PC-3 (cell line): ENCODE data around the gene CCDC174. TPM values are rescaled to one million over a fixed set of nuclear protein-coding genes. Genes with fewer than 3 reads are reported as not detected.

Experiments
- ATAC-seq: fragments of 200-7000 bp; cut with Tn5 transposase; 2 replicates; pipeline ENCODE4 v1.9.1; 2020; ENCODE audit warnings: mild to moderate bottlenecking, moderate library complexity
- BruUV-seq: library from RNA; stranded (reverse); fragments of 400-500 nt; replicated peaks from 2 replicates; lab custom pipeline; 2021; lab: Mats Ljungman, UMichigan
- CTCF ChIA-PET: fragments of 300-600 bp; sonication (Branson Sonifier 250); formaldehyde crosslinking; loops from one replicate; lab custom pipeline; 2022; ENCODE audit warnings: antibody characterized with exemption; lab: Charles Lee
- POLR2A ChIA-PET: fragments of 300-600 bp; sonication (Branson Sonifier 250); formaldehyde crosslinking; loops from one replicate; lab custom pipeline; 2022; ENCODE audit warnings: antibody characterized with exemption; ENCODE audit not compliant: unreplicated experiment; lab: Charles Lee
- DNase-seq: peaks from one replicate; pipeline ENCODE4 v3.0.0-alpha.2; 2015
- H2AFZ ChIP-seq: fragments of 300-600 bp; sonication (generic); 2 replicates; pipeline ENCODE4 v1.6.0; 2016; ENCODE audit warnings: antibody characterized with exemption, low read length
- H3F3A ChIP-seq: fragments of 300-600 bp; sonication (generic); one replicate; pipeline ENCODE4 v1.6.0; 2017; ENCODE audit warnings: antibody characterized with exemption, low read length, control low read depth, mild to moderate bottlenecking; ENCODE audit not compliant: unreplicated experiment
- H3K27ac ChIP-seq: fragments of 300-600 bp; sonication (generic); 2 replicates; pipeline ENCODE4 v1.5.1; 2016; ENCODE audit warnings: mild to moderate bottlenecking, low read length
- H3K27me3 ChIP-seq: fragments of 300-600 bp; sonication (generic); 2 replicates; pipeline ENCODE4 v1.6.1; 2016; ENCODE audit warnings: low read length, mixed read lengths
- H3K36me3 ChIP-seq: fragments of 300-600 bp; sonication (generic); 2 replicates; pipeline ENCODE4 v1.6.1; 2016; ENCODE audit warnings: low read depth, mixed run types, low read length, mixed read lengths
- H3K4me1 ChIP-seq: fragments of 300-600 bp; sonication (generic); 2 replicates; pipeline ENCODE4 v1.5.1; 2016; ENCODE audit warnings: low read length; ENCODE audit not compliant: insufficient read depth
- H3K4me2 ChIP-seq: fragments of 300-600 bp; sonication (generic); 2 replicates; pipeline ENCODE4 v1.6.0; 2016; ENCODE audit warnings: low read length
- H3K4me3 ChIP-seq: fragments of 300-600 bp; sonication (generic); 2 replicates; pipeline ENCODE4 v1.5.1; 2016; ENCODE audit warnings: mild to moderate bottlenecking, low read length, mixed read lengths
- H3K79me2 ChIP-seq: fragments of 300-600 bp; sonication (generic); 2 replicates; pipeline ENCODE4 v1.6.1; 2017; ENCODE audit warnings: low read length, mixed read lengths
- H3K9ac ChIP-seq: fragments of 300-600 bp; sonication (generic); 2 replicates; pipeline ENCODE4 v1.6.0; 2016; ENCODE audit warnings: mild to moderate bottlenecking, low read length
- H3K9me2 ChIP-seq: fragments of 300-600 bp; sonication (generic); replicated peaks from 2 replicates; pipeline ENCODE4 v1.6.1; 2016; ENCODE audit warnings: mixed run types, low read length, mixed read lengths
- H3K9me3 ChIP-seq: fragments of 300-600 bp; sonication (generic); 2 replicates; pipeline ENCODE4 v1.6.1; 2016; ENCODE audit warnings: low read length, mixed read lengths
- H4K20me1 ChIP-seq: fragments of 300-600 bp; sonication (generic); 2 replicates; pipeline ENCODE4 v1.6.1; 2016; ENCODE audit warnings: low read length, mixed read lengths
- EZH2 ChIP-seq: fragments of 300-600 bp; sonication (generic); IDR thresholded peaks from one replicate; pipeline ENCODE4 v1.6.1; 2017; ENCODE audit warnings: antibody characterized with exemption, mild to moderate bottlenecking, low read length; ENCODE audit not compliant: unreplicated experiment
- EZH2phosphoT487 ChIP-seq: fragments of 300-600 bp; sonication (generic); IDR thresholded peaks from 2 replicates; pipeline ENCODE4 v1.6.1; 2018; ENCODE audit warnings: mild to moderate bottlenecking, antibody characterized with exemption, low read length, borderline replicate concordance
- intact Hi-C: fragments of 100-400 bp; cut with micrococcal nuclease; formaldehyde crosslinking; loops from 2 replicates; pipeline ENCODE4 v1.9.0; 2023
- total RNA-seq: library from RNA; depleted of rRNA; stranded (reverse); fragments of >200 nt; gene quantifications from 2 replicates; pipeline ENCODE4 v1.2.3, GENCODE V29; 2014
- TF ChIP-seq, protein P1 (sequence below): fragments of 300-600 bp; sonication (generic); conservative IDR thresholded peaks from 2 replicates; pipeline ENCODE4 v1.5.1; 2017; ENCODE audit warnings: antibody characterized with exemption, low read depth, mild to moderate bottlenecking, low read length

The CCDC174 gene
- total RNA-seq, 1 experiment from 2014 or later, result 8.2 TPM

- Histone ChIP-seq H3F3A (no peaks in the 10 kb centered on the region), H3K27me3 (peaks cover 27% of the 10 kb centered on the region), H3K36me3 (no peaks in the 10 kb centered on the region), H3K27ac (no peak overlapping the region), H4K20me1 (no peaks in the 10 kb centered on the region), H2AFZ (peak overlapping the region; percentile 49; the same call in 1 of the 2 replicates), H3K4me1 (no peaks in the 10 kb centered on the region), H3K9me2 (no peaks in the 10 kb centered on the region; the same call in 1 of the 2 replicates), H3K4me2 (peak overlapping the region; percentile 76), H3K9ac (no peak overlapping the region), H3K4me3 (peak overlapping the region; percentile 55), H3K79me2 (no peaks in the 10 kb centered on the region), H3K9me3 (no peaks in the 10 kb centered on the region)
- CTCF ChIA-PET, result no interaction called here
- TF ChIP-seq EZH2 (no peak), EZH2phosphoT487 (no peak)
- TF ChIP-seq, protein P1, sequence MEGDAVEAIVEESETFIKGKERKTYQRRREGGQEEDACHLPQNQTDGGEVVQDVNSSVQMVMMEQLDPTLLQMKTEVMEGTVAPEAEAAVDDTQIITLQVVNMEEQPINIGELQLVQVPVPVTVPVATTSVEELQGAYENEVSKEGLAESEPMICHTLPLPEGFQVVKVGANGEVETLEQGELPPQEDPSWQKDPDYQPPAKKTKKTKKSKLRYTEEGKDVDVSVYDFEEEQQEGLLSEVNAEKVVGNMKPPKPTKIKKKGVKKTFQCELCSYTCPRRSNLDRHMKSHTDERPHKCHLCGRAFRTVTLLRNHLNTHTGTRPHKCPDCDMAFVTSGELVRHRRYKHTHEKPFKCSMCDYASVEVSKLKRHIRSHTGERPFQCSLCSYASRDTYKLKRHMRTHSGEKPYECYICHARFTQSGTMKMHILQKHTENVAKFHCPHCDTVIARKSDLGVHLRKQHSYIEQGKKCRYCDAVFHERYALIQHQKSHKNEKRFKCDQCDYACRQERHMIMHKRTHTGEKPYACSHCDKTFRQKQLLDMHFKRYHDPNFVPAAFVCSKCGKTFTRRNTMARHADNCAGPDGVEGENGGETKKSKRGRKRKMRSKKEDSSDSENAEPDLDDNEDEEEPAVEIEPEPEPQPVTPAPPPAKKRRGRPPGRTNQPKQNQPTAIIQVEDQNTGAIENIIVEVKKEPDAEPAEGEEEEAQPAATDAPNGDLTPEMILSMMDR, result no peak
- intact Hi-C loops, result no loop called here
- no TSS peak for BruUV-seq
- ATAC-seq, result peak; percentile 69
- POLR2A ChIA-PET, result no interaction called here
- DNase-seq, result peak; percentile 11
Observed at GRCh38 chr3:14602804-14603644, 48.5 kb upstream of the CCDC174 start.

DNA sequence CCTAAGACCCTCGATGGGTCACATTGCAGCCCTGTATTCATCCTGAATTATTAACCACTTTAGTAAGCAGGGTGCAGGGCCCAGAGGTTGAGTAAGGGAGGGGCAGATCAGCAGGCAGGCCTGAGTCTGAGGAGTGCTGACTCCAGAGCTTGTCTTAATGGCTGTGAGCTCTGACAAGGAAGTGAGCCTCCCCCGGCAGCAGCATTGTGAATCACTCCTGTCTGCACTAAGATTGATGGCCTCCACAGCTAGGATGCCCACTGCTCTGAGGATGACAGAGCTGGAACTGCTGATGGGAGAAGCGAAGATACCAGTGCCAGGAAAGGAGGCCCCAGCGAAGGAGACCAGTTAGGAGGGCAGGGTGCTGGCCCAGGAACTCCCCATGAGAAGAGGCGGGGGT lies 46.5 kb upstream of the CCDC174 start:
- intact Hi-C loops, result no loop called here
- no peaks in the 10 kb centered on the region for H3K79me2 ChIP-seq
- no peaks in the 10 kb centered on the region for H3K9me3 ChIP-seq
- H3F3A ChIP-seq, result no peaks in the 10 kb centered on the region
- H2AFZ ChIP-seq, result no peak overlapping the region
- H3K9ac ChIP-seq, result no peak overlapping the region
- no peak overlapping the region for H3K4me3 ChIP-seq
- DNase-seq (peak; percentile 39), ATAC-seq (peak; percentile 42)
- no peaks in the 10 kb centered on the region for H3K4me1 ChIP-seq
- no peaks in the 10 kb centered on the region for H3K9me2 ChIP-seq
- POLR2A ChIA-PET, result no interaction called here
- TF ChIP-seq, protein P1, result no peak
- TF ChIP-seq EZH2 (no peak), EZH2phosphoT487 (no peak)
- H3K36me3 ChIP-seq, result no peaks in the 10 kb centered on the region
- no peak overlapping the region for H3K4me2 ChIP-seq
- peaks cover 34% of the 10 kb centered on the region for H3K27me3 ChIP-seq
- no peak overlapping the region for H3K27ac ChIP-seq
- CTCF ChIA-PET, result no interaction called here
- no peaks in the 10 kb centered on the region for H4K20me1 ChIP-seq
- BruUV-seq, result no TSS peak

GRCh38 chr3:14605744-14606143 lies 45.8 kb upstream of the CCDC174 start:
- peaks cover 41% of the 10 kb centered on the region for H3K27me3 ChIP-seq
- CTCF ChIA-PET, result no interaction called here
- intact Hi-C loops, result no loop called here

More at GRCh38 chr3:14605744-14606143, 45.8 kb upstream of the CCDC174 start:
- POLR2A ChIA-PET, result no interaction called here
- no peaks in the 10 kb centered on the region for H3K36me3 ChIP-seq
- H3K79me2 ChIP-seq, result no peaks in the 10 kb centered on the region
- no peak overlapping the region for H3K27ac ChIP-seq
- no peaks in the 10 kb centered on the region for H3K4me1 ChIP-seq
- ATAC-seq (no peak), DNase-seq (no peak)
- no peak overlapping the region for H2AFZ ChIP-seq
- H3K9ac ChIP-seq, result no peak overlapping the region
- no peak overlapping the region for H3K4me2 ChIP-seq
- no peaks in the 10 kb centered on the region for H4K20me1 ChIP-seq
- no TSS peak for BruUV-seq
- no peak overlapping the region for H3K4me3 ChIP-seq
- H3K9me2 ChIP-seq, result no peaks in the 10 kb centered on the region
- H3F3A ChIP-seq, result no peaks in the 10 kb centered on the region
- no peaks in the 10 kb centered on the region for H3K9me3 ChIP-seq
- no peak for TF ChIP-seq EZH2phosphoT487
- TF ChIP-seq, protein P1, result no peak
- no peak for TF ChIP-seq EZH2
